SJCRH30 (cell line): ENCODE results near the gene FAM149A. TPM values are rescaled to one million over a fixed set of nuclear protein-coding genes. Genes with fewer than 3 reads are reported as not detected.

Experiments used
- DNase-seq, 2 experiments: peaks; one replicate each; pipeline ENCODE4 v3.0.0-alpha.2; 2015 to 2020
- H3K27ac ChIP-seq: fragments of 250-450 bp; sonication (Bioruptor Pico); 2 replicates; pipeline ENCODE4 v1.5.1; 2020; ENCODE audit warnings: mild to moderate bottlenecking, moderate library complexity
- H3K27me3 ChIP-seq: fragments of 250-450 bp; sonication (Bioruptor Pico); 2 replicates; pipeline ENCODE4 v1.5.1; 2020; ENCODE audit warnings: mild to moderate bottlenecking, moderate library complexity
- H3K36me3 ChIP-seq: fragments of 250-450 bp; sonication (Bioruptor Pico); 2 replicates; pipeline ENCODE4 v1.5.1; 2020; ENCODE audit warnings: mild to moderate bottlenecking, moderate library complexity
- H3K4me1 ChIP-seq: fragments of 250-450 bp; sonication (Bioruptor Pico); 2 replicates; pipeline ENCODE4 v1.5.1; 2020; ENCODE audit warnings: mild to moderate bottlenecking, moderate library complexity
- H3K4me3 ChIP-seq: fragments of 250-450 bp; sonication (Bioruptor Pico); 2 replicates; pipeline ENCODE4 v1.5.1; 2020; ENCODE audit warnings: mild to moderate bottlenecking, moderate library complexity
- H3K9me3 ChIP-seq: fragments of 250-450 bp; sonication (Bioruptor Pico); replicated peaks from 2 replicates; pipeline ENCODE4 v1.5.1; 2020; ENCODE audit warnings: mild to moderate bottlenecking, moderate library complexity
- total RNA-seq: library from RNA; depleted of rRNA; stranded (reverse); fragments of >200 nt; shearing (Covaris generic); gene quantifications from 2 replicates; pipeline ENCODE4 v1.2.3, GENCODE V29; 2014

Gene FAM149A
- total RNA-seq, 1 experiment from 2014 or later = 0.53 TPM

DNA sequence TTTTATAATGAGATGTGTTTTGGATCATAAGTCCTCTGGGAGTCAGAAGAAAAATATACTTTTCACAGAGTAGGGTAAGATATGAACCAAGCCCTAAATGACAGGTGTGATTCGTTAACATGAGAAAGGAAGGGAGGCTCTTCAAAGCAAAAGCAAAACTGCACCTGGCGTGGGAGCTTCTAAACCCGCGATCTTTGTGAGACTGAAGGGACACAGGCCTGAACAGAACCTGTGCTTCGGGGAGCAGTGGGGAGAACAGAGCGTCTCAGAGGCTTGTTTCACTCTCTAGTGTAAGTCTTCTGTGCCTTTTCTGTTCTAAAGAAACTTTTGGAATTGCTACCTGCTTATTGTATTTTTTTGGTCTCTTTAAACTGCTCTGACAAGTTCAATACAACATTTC is 56.6 kb downstream of the FAM149A start:
- no peaks in the 10 kb centered on the region for H3K36me3 ChIP-seq
- no peaks in the 10 kb centered on the region for H3K4me1 ChIP-seq
- H3K4me3 ChIP-seq = no peak overlapping the region
- H3K27ac ChIP-seq = no peak overlapping the region
- no peaks in the 10 kb centered on the region for H3K27me3 ChIP-seq
- DNase-seq = no peak
- H3K9me3 ChIP-seq = no peaks in the 10 kb centered on the region

GRCh38 chr4:186166852-186167512 is 62.5 kb downstream of the FAM149A start:
- H3K9me3 ChIP-seq = no peaks in the 10 kb centered on the region
- no peaks in the 10 kb centered on the region for H3K4me1 ChIP-seq
- H3K27me3 ChIP-seq = no peaks in the 10 kb centered on the region
- DNase-seq = no peak
- H3K27ac ChIP-seq = no peak overlapping the region
- H3K36me3 ChIP-seq = no peaks in the 10 kb centered on the region
- H3K4me3 ChIP-seq = no peak overlapping the region

- H3K27ac ChIP-seq = no peak overlapping the region
- no peak overlapping the region for H3K4me3 ChIP-seq
- no peaks in the 10 kb centered on the region for H3K27me3 ChIP-seq
- DNase-seq = no peak
- no peaks in the 10 kb centered on the region for H3K36me3 ChIP-seq
- H3K9me3 ChIP-seq = no peaks in the 10 kb centered on the region
- no peaks in the 10 kb centered on the region for H3K4me1 ChIP-seq
These were observed 63.1 kb downstream of the FAM149A start for GRCh38 chr4:186167605-186168004.

GRCh38 chr4:186168750-186169149 is 64.2 kb downstream of the FAM149A start:
- Histone ChIP-seq H3K36me3 (no peaks in the 10 kb centered on the region), H3K27me3 (no peaks in the 10 kb centered on the region), H3K4me1 (no peaks in the 10 kb centered on the region), H3K4me3 (no peak overlapping the region), H3K9me3 (no peaks in the 10 kb centered on the region), H3K27ac (no peak overlapping the region)
- DNase-seq = no peak

DNA sequence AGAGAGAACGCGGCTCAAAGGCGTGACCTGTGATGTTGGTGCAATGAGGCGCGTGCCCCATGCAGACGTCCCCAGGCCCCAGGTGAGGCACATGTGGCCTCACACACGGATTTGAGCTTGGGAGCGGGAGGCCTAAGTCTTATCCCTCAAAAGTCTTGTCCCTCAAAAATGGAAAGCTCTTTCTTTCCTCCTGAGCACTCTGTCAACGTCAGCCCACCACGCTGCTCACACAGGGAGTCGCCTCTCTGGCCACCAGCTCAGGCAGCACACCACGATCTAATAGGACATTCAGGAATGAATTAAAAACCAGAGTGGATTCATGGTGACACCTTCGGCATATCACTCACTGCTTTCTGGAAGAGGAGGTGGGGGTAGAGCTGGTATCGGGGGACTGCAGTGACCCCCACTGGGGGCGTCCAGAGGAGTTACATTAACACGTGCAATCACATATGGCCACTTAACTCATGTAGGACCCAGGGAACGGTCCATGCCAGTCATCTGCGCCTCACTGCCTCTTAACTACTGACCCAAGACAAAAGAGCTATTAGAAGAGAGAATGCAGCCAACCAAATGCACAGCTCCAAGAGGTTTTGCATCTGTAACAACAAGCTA is 64.9 kb downstream of the FAM149A start:
- H3K27me3 ChIP-seq = no peaks in the 10 kb centered on the region
- H3K27ac ChIP-seq = no peak overlapping the region
- no peak for DNase-seq
- no peaks in the 10 kb centered on the region for H3K36me3 ChIP-seq
- H3K4me3 ChIP-seq = no peak overlapping the region
- no peaks in the 10 kb centered on the region for H3K9me3 ChIP-seq
- H3K4me1 ChIP-seq = no peaks in the 10 kb centered on the region

- H3K27ac ChIP-seq = no peak overlapping the region
These were observed 65.7 kb downstream of the FAM149A start for GRCh38 chr4:186169945-186170802.

GRCh38 chr4:186170966-186171365 is 66.5 kb downstream of the FAM149A start:
- Histone ChIP-seq H3K4me3 (no peak overlapping the region), H3K4me1 (no peaks in the 10 kb centered on the region), H3K27ac (no peak overlapping the region), H3K9me3 (no peaks in the 10 kb centered on the region), H3K36me3 (no peaks in the 10 kb centered on the region), H3K27me3 (no peaks in the 10 kb centered on the region)
- no peak for DNase-seq

More at GRCh38 chr4:186169945-186170802, 65.7 kb downstream of the FAM149A start:
- no peaks in the 10 kb centered on the region for H3K9me3 ChIP-seq
- H3K4me1 ChIP-seq = no peaks in the 10 kb centered on the region
- H3K27me3 ChIP-seq = no peaks in the 10 kb centered on the region
- no peak overlapping the region for H3K4me3 ChIP-seq
- H3K36me3 ChIP-seq = no peaks in the 10 kb centered on the region
- no peak for DNase-seq

- Histone ChIP-seq H3K9me3 (no peaks in the 10 kb centered on the region), H3K36me3 (no peaks in the 10 kb centered on the region)
- no peak for DNase-seq
These were observed 68.0 kb downstream of the FAM149A start for GRCh38 chr4:186172546-186172945.

GRCh38 chr4:186188107-186188506 is 83.6 kb downstream of the FAM149A start:
- H3K4me3 ChIP-seq = no peak overlapping the region

More at GRCh38 chr4:186172546-186172945, 68.0 kb downstream of the FAM149A start:
- Histone ChIP-seq H3K4me3 (no peak overlapping the region), H3K27ac (no peak overlapping the region), H3K4me1 (no peaks in the 10 kb centered on the region), H3K27me3 (no peaks in the 10 kb centered on the region)

GRCh38 chr4:186189656-186190055 is 85.2 kb downstream of the FAM149A start:
- DNase-seq = no peak
- Histone ChIP-seq H3K36me3 (no peaks in the 10 kb centered on the region), H3K4me1 (no peaks in the 10 kb centered on the region), H3K4me3 (no peak overlapping the region), H3K9me3 (no peaks in the 10 kb centered on the region), H3K27me3 (no peaks in the 10 kb centered on the region), H3K27ac (no peak overlapping the region)

More at GRCh38 chr4:186188107-186188506, 83.6 kb downstream of the FAM149A start:
- Histone ChIP-seq H3K27me3 (no peaks in the 10 kb centered on the region), H3K36me3 (no peaks in the 10 kb centered on the region), H3K9me3 (no peaks in the 10 kb centered on the region), H3K4me1 (no peaks in the 10 kb centered on the region), H3K27ac (no peak overlapping the region)
- no peak for DNase-seq

- Histone ChIP-seq H3K27me3 (no peaks in the 10 kb centered on the region), H3K4me3 (peak overlapping the region; percentile 87), H3K36me3 (no peaks in the 10 kb centered on the region), H3K4me1 (no peaks in the 10 kb centered on the region), H3K27ac (peak overlapping the region; percentile 66), H3K9me3 (no peaks in the 10 kb centered on the region)
- peak; percentile 32 to 58 for DNase-seq
These were observed 86.2 kb downstream of the FAM149A start for GRCh38 chr4:186190581-186191199.

GRCh38 chr4:186191200-186192065 is 86.9 kb downstream of the FAM149A start, which contains the start of gene CYP4V2:
TSS of gene CYP4V2 (plus strand) at chr4:186191567. CDS start at chr4:186191824, 257 bp downstream.
- Histone ChIP-seq H3K9me3 (no peaks in the 10 kb centered on the region), H3K27ac (peak within 1 kb of the TSS; percentile 66), H3K4me1 (no peaks in the 10 kb centered on the region), H3K36me3 (no peaks in the 10 kb centered on the region), H3K4me3 (peak within 1 kb of the TSS; percentile 87), H3K27me3 (no peaks in the 10 kb centered on the region)
- peak; percentile 64 to 67 for DNase-seq

GRCh38 chr4:186192066-186192612 is 87.6 kb downstream of the FAM149A start:
- Histone ChIP-seq H3K9me3 (no peaks in the 10 kb centered on the region), H3K27ac (peak overlapping the region; percentile 66), H3K36me3 (no peaks in the 10 kb centered on the region), H3K4me1 (no peaks in the 10 kb centered on the region), H3K4me3 (peak overlapping the region; percentile 87), H3K27me3 (no peaks in the 10 kb centered on the region)
- DNase-seq = peak; percentile 39 to 55

DNA sequence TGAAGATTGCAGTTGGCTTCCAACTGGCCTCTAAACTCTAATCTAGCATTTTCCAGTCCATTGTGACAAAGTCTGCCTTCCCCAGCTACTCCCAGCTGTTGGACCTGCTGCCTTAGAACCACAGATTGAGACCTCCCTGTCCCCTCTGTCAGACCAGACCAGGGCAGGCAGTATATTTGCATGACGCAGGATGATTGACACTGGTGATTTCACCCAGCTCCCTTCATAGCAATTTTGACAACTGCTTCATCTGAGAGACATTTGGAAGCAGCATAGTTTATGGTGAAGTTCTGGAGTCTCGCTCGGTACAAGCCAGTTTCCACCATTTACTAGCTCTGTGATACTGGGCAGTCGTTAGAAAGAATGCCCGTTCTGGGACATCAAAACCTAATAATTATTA is 89.3 kb downstream of the FAM149A start:
- no peaks in the 10 kb centered on the region for H3K36me3 ChIP-seq
- DNase-seq = no peak
- no peaks in the 10 kb centered on the region for H3K9me3 ChIP-seq
- no peaks in the 10 kb centered on the region for H3K27me3 ChIP-seq
- no peaks in the 10 kb centered on the region for H3K4me1 ChIP-seq
- H3K27ac ChIP-seq = no peak overlapping the region
- H3K4me3 ChIP-seq = no peak overlapping the region
